ENCODE measurements around the gene TCEA3.

The TCEA3 gene

DNA sequence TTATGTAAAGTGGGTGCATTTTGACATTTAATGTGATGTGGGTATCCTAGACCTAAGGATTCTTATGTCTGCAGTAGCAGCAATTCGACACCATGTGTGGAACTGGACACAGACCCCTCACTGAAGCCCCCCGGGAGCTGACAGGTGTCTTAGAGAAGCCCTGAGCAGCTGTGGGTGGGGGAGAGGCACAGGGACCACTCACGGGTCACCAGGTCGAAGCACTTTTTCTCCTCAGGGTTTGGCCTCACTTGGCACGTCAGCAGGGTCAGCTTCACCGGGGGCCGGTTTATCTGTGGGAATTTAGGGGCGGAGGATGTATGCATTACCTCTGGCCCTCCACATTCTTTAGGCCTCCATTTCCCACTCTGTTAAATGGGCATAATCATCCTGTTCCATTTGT, 14.0 kb upstream of the TCEA3 start:
- no peak for DNase-seq (ENCODE audit: low read depth in 2 of 2)
- no peak overlapping the region for H3K4me3 ChIP-seq (replicated peaks in 1 of 2; ENCODE audit: low read depth in 2 of 2, low read length in 2 of 2)
- TF ChIP-seq, protein P1, sequence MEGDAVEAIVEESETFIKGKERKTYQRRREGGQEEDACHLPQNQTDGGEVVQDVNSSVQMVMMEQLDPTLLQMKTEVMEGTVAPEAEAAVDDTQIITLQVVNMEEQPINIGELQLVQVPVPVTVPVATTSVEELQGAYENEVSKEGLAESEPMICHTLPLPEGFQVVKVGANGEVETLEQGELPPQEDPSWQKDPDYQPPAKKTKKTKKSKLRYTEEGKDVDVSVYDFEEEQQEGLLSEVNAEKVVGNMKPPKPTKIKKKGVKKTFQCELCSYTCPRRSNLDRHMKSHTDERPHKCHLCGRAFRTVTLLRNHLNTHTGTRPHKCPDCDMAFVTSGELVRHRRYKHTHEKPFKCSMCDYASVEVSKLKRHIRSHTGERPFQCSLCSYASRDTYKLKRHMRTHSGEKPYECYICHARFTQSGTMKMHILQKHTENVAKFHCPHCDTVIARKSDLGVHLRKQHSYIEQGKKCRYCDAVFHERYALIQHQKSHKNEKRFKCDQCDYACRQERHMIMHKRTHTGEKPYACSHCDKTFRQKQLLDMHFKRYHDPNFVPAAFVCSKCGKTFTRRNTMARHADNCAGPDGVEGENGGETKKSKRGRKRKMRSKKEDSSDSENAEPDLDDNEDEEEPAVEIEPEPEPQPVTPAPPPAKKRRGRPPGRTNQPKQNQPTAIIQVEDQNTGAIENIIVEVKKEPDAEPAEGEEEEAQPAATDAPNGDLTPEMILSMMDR (IDR thresholded peaks at IDR 0.05; ENCODE audit: low read depth, low read length) = no peak

DNA sequence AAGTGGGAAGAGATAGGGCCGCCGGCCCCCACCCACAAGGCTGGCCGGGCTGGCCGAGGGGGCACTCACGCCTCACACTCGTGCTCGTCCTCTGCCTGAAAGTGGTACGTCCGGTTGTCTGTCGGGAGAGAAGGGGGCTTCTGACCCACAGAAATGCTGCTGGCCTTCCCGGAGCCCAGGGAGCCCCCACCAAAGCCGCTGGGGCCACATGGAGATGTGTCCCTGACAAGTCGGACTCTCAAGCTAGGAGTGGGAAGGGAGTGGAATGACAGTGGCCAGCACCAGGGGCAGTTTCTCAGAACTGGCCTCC, 12.8 kb upstream of the TCEA3 start:
- TF ChIP-seq, protein P1 (IDR thresholded peaks at IDR 0.05; ENCODE audit: low read depth, low read length) = no peak
- no peak overlapping the region for H3K4me3 ChIP-seq (replicated peaks in 1 of 2; ENCODE audit: low read depth in 2 of 2, low read length in 2 of 2)
- DNase-seq (ENCODE audit: low read depth in 2 of 2) = no peak

DNA sequence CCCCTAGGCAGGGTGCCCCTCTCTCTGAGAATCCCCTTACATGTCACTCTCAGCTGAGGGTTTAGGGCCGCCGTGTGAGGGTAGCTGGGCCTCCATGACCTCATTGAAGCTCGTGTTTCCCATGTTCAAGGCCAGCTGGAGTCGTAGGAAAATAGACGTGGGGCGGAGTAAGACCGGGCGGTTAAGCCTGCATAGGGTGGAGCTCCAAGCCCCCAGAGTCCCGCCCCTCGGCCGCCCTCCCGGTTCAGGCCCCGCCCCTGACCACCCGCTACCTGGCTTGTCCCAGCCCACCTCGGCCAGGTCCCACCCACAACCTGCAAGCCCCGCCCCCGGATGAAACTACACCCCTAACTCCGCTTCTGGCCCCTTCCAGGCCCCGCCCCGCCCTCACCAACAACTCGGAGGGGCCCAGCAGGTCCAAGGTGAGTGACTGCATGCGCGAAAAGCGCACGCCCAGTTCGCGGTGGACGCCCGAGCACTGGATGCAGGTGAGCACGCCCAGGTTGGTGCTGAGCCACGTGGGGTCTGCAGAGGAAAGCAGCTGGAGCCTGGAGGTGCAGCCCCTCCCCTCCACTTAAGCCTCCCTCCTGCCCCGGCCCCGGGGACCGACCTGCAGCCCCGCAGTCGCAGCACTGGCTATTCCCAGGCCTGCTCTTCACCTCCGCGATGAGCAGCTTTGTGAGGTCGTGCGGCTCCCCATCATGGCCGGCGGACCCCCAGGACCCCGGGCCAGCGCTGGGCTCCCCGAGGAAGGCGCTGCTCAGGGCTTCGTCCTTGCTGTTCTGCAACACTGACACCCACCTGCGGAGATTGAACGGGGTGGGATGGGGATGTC, 12.2 kb upstream of the TCEA3 start:
- no peak for DNase-seq (ENCODE audit: low read depth in 2 of 2)
- TF ChIP-seq, protein P1 (IDR thresholded peaks at IDR 0.05; ENCODE audit: low read depth, low read length) = no peak
- no peak overlapping the region for H3K4me3 ChIP-seq (replicated peaks in 1 of 2; ENCODE audit: low read depth in 2 of 2, low read length in 2 of 2)

DNA sequence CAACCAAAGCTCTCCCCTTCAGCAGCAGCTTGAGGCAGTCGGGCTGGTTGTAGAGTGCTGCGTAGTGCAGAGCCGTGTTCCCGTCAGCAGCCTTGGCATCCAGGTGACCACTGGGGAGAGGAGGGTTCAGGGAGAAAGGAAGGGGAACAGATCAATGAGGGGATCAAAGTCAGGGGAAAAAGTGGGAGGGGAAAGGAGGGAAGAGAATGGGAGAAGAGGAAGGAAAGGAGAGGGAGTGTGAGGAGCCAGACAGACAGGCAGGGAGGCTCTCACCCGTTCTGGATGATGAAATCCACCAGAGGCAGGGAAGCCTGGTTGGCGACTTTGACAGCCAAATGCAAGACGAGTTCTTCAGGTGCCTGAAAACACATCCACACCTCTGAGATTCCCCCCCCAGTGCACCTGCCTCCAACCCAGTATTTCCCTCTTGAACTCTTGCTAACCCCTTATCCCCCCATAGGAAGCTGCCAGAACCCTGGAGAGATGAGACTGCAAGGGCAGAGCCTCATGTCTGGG, 9.8 kb upstream of the TCEA3 start:
- H3K4me3 ChIP-seq (replicated peaks in 1 of 2; ENCODE audit: low read depth in 2 of 2, low read length in 2 of 2) = no peak overlapping the region
- no peak for DNase-seq (ENCODE audit: low read depth in 2 of 2)
- TF ChIP-seq, protein P1 (IDR thresholded peaks at IDR 0.05; ENCODE audit: low read depth, low read length) = no peak

DNA sequence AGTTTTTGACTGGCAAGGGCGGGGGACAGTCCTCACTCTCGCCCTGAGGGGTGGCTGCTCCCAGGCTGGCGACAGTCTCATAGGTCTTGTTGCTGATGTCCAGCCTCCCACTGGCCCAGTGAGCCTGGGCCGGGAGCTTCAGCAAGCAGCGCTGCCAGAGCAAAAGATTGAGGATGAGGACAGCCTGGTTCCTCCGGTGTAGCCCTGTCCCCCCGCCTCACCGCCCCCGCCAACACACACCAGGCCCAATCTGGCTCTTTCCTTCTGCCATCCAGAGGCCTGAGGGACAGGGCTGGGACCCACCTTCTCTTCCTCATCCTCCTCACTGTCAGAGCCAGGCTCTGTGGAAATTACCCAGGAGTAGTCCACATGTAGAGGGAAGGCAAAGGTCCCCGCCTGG, 8.6 kb upstream of the TCEA3 start:
- no peak for DNase-seq (ENCODE audit: low read depth in 2 of 2)
- TF ChIP-seq, protein P1 (IDR thresholded peaks at IDR 0.05; ENCODE audit: low read depth, low read length) = no peak
- no peak overlapping the region for H3K4me3 ChIP-seq (replicated peaks in 1 of 2; ENCODE audit: low read depth in 2 of 2, low read length in 2 of 2)

DNA sequence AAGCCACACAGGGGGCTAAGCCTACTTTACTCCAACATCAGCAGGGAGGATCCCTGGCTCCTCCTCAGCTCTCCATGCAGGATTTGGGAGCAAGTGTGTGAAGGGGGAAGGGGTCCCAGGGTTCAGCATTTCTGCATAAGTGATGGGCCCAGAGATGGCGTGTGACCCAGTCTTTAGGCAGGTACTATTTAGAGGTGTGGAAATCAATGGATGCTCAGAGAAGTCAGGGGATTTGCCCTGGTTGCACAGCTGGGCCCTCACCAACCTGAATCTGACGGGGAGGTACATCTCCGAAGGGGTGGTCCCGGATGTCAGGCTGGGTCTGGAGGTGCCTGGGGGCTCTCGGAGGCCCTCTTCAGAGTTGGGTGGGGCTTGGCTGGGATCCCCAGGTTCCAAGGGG, 6.9 kb upstream of the TCEA3 start:
- DNase-seq (ENCODE audit: low read depth in 2 of 2) = no peak
- H3K4me3 ChIP-seq (replicated peaks in 1 of 2; ENCODE audit: low read depth in 2 of 2, low read length in 2 of 2) = no peak overlapping the region
- TF ChIP-seq, protein P1 (IDR thresholded peaks at IDR 0.05; ENCODE audit: low read depth, low read length) = no peak
